Coronary artery (tissue), 2 donors: ENCODE measurements around the gene TGFBR1.

ENCODE experiments used
- DNase-seq: peaks from one replicate; pipeline ENCODE4 v3.0.0-alpha.2; 2017; ENCODE audit warnings: low spot score
- H3K27ac ChIP-seq, 2 donors: fragments of 200-600 bp; sonication (generic); one replicate each; pipeline ENCODE4 v1.5.1; 2016 to 2019
- H3K4me3 ChIP-seq: fragments of 200-600 bp; sonication (generic); 2 replicates; pipeline ENCODE4 v1.5.1; 2016; ENCODE audit warnings: mild to moderate bottlenecking, moderate library complexity
- TF ChIP-seq, protein P1 (sequence below): fragments of 200-600 bp; sonication (generic); IDR thresholded peaks from one replicate; pipeline ENCODE4 v1.5.1; 2019; ENCODE audit warnings: antibody characterized with exemption

Gene TGFBR1

DNA sequence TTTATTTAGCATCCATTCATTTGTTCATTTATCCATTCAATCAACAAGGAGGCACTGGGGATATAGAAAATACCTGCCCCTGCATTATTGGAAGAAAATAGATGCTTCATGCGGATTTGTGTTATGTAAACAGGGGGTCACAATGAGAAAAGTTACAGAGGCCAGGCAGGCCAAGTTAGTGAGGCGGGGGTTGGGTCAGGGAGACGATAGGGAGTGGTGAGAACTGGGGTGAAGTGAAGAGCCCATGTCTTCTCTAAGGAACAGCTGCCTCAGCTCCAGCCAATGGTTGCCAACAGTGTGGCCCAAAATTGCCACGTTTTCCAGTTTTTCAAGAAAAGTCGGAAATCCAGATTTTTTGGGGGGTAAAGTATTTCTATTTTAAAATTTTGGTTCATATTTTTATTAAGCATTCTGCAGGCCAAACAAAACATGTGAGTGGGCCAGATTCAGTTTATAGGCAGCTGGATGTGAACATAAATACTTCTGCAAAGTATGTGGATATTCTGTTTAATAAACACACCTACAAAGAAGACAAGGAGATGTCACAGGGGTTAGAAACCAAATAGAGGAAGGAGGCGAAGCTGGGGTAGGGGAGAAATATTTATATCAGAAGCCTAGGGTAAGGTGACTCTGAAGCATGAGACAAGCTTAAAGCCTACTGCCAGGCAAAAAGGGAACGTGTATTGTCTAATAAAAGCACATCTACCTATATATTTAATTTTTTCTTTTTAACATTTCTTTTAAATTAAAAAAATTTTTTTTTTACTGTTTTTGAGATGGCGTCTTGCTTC, 72.9 kb downstream of the TGFBR1 start:
- DNase-seq = no peak
- H3K4me3 ChIP-seq = no peak overlapping the region
- TF ChIP-seq, protein P1, sequence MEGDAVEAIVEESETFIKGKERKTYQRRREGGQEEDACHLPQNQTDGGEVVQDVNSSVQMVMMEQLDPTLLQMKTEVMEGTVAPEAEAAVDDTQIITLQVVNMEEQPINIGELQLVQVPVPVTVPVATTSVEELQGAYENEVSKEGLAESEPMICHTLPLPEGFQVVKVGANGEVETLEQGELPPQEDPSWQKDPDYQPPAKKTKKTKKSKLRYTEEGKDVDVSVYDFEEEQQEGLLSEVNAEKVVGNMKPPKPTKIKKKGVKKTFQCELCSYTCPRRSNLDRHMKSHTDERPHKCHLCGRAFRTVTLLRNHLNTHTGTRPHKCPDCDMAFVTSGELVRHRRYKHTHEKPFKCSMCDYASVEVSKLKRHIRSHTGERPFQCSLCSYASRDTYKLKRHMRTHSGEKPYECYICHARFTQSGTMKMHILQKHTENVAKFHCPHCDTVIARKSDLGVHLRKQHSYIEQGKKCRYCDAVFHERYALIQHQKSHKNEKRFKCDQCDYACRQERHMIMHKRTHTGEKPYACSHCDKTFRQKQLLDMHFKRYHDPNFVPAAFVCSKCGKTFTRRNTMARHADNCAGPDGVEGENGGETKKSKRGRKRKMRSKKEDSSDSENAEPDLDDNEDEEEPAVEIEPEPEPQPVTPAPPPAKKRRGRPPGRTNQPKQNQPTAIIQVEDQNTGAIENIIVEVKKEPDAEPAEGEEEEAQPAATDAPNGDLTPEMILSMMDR = no peak
- no peak overlapping the region for H3K27ac ChIP-seq

DNA sequence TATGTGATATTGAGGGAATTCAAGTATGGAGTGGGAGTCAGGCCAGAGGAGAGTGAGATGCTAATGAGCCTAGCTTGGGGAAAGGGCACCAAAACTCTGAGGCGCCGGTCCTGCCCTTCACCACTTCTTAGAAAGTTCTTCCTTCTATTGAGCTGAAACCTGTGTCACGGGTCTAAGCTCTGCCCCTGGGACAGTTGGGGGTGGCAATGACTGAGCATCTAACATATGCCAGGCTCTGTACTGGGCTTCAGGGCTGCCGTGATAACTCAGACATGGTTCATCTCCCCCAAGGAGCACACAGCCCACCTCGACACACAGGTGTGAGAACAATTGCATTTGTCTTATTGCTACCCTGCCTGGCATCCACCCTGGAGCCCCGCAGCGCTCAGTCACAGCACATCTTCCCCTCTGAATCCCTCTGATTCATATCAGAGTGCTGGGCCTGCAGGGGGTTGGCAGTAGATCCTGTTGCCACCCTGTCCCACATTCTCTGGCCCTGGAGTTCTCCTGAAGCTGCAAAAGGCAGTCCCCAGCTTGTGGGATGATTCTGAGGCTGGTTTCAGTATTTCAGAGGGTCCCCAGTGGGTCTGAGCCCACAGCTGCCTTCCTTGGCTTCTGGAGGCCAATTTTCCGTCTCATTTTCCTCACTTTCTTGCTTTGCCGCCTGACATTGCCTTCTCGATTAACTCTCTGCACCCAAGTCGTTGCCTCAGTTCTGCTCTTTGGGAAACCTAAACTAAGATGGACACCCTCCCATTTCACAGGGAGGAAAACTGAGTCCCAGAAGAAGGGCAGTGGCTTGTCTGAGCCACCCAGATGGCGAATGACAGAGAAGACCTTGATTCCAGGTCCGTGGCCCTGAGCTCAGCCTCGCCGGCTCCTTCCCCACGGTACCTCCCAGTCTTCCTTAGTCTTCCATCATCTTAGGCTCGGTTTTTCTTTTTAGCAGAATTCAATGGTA, 74.3 kb downstream of the TGFBR1 start:
- DNase-seq = no peak
- H3K27ac ChIP-seq = no peak overlapping the region
- TF ChIP-seq, protein P1 = no peak
- no peak overlapping the region for H3K4me3 ChIP-seq

DNA sequence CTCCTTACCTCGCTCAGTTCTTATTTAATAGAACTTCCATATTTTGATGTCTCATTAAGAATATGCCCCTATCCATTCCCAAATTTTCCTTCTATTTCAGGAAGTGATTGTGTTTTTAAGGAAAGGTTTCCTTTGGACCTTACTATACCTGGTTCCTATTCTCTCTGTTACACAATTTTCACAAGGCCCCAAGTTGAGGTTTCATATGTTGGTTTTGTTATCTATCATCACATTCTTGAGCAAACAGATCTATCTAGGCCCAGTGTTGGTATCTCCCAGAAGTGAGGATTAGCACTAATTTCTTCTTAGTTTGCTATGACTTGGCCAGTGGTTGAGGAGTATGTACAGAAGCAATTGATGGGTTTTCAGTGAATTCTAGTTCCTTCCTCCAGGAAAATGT, 75.3 kb downstream of the TGFBR1 start:
- Histone ChIP-seq H3K4me3 (no peak overlapping the region), H3K27ac (no peak overlapping the region)
- TF ChIP-seq, protein P1 = no peak
- DNase-seq = no peak

DNA sequence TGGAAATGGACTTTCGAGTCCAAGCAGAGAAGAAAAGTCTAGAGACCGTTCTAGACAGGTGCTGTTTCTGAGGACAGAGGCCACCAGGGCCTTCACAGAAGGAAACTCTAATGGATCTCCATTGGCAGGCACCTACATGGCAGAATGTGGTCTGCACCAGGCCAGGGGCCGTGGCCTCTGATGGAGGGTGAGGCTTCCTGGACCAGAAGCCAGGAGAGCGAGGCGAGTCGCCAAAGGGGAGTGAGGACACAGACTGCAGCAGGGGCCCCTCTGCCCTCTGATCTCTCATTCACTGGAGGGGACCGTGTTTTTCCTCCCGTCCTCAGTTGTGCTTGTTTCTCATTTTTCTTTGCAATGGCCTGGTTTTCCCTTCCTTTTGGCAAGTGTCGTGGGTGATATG, 75.7 kb downstream of the TGFBR1 start:
- TF ChIP-seq, protein P1 = no peak
- Histone ChIP-seq H3K27ac (no peak overlapping the region), H3K4me3 (no peak overlapping the region)
- DNase-seq = no peak

DNA sequence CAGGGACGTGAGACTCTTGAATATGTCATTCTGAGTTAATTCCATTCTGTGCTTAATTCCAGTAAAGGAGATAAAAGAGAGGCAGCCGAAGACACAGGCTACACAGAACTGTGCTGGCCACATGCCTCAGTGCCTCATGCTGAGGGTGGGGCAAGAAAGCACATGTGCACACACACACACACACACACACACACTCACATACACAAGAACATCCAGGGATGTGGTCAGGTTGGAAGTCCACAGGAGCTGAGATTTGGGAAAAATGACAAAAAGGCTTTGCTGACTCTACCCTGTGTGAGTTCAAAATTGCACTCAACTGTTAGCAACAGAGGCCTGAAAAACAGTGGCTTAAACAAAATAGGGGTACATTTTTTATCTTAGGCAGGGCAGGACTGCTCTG, 76.3 kb downstream of the TGFBR1 start:
- no peak overlapping the region for H3K4me3 ChIP-seq
- DNase-seq = no peak
- H3K27ac ChIP-seq = no peak overlapping the region
- TF ChIP-seq, protein P1 = no peak

DNA sequence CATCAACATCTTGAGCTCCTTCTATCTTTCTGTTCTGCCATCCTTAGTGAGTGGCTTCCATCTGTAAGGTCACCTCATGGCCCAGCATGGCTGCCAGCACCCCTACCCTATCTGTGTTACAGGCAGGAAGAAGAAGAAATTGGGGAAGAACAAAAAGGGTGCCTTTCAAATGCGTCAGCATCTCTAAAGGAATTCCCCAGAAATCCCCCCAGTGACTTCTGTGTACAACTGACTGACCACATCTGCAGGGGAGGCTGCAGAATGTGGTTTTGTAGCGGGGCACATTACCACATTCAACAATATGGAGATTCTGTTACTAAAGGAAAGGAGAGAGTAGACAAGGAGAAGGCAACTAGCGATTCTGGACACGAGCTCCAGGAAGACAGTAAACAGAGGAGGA, 76.7 kb downstream of the TGFBR1 start:
- TF ChIP-seq, protein P1 = no peak
- Histone ChIP-seq H3K27ac (no peak overlapping the region), H3K4me3 (no peak overlapping the region)
- DNase-seq = no peak
